Measurements from ENCODE around the gene SH3D19. TPM values are rescaled to one million over a fixed set of nuclear protein-coding genes. Genes with fewer than 3 reads are reported as not detected.
"Not testable (repeated sequence)": the region's sequence is repeated elsewhere in the genome, so short reads cannot be mapped to it uniquely, and the experiment has no call there.

SH3D19 gene
- total and polyA plus RNA-seq, 3 experiments from 2014 or later, result not detected

DNA sequence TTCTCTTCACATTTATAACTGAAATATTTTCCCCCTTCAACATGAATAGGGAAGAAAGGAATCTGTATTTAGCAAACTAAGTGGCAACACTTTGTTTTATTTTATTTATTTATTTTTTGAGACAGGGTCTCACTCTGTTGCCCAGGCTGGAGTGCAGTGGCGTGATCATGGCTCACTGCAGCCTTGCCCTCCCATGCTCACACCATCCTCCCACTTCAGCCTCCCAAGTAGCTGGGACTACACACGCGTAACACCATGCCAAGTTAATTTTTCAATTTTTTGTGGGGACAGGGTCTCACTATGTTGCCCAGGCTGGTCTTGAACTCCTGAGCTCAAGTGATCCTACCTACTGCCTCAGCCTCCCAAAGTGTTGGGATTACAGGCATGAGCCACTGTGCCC, 189.4 kb downstream of the SH3D19 start:
- H3K27me3 Mint-ChIP-seq; DNase-seq; H3K4me3 Mint-ChIP-seq; H3K36me3 ChIP-seq (ENCODE audit: insufficient read depth, low read length); H3K36me3 Mint-ChIP-seq; H3K4me1 ChIP-seq (ENCODE audit: insufficient read depth, low read length); H3K9me3 Mint-ChIP-seq; H3K4me1 Mint-ChIP-seq; H3K27ac ChIP-seq (ENCODE audit: low read depth, low read length); H3K9me3 ChIP-seq (ENCODE audit: low read length); POLR2A ChIA-PET; H3K27me3 ChIP-seq (ENCODE audit: insufficient read depth, low read length, poor library complexity, severe bottlenecking); CTCF ChIA-PET; H3K4me3 ChIP-seq (ENCODE audit: low read length): not testable (repeated sequence)
- H3K27ac Mint-ChIP-seq, result peak overlapping the region in 1 of 8 donors; percentile 4

DNA sequence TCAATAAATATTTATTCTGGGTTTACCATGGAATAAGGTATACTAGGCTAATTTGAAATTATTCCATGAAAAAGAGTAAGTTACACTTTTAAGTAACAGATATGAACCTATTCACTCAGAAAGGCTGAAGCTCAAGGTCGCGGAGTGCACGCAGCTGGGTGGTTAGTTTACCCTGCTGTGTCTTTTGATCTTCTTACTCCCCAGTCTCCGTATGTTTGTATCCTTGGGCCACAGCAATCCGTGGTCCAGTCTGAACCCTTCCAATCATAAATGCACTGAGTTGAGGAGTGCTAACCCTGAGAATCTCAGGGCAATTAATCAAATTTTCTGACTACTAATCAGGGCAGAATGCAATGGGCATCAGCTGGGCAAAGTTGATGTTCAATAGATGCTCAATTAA, 192.1 kb downstream of the SH3D19 start:
- Histone ChIP-seq H3K4me1 (ENCODE audit: insufficient read depth, low read length) (no peaks in the 10 kb centered on the region), H3K27ac (ENCODE audit: low read depth, low read length) (no peak overlapping the region), H3K9me3 (ENCODE audit: low read length) (no peaks in the 10 kb centered on the region), H3K36me3 (ENCODE audit: insufficient read depth, low read length) (no peaks in the 10 kb centered on the region), H3K27me3 (ENCODE audit: insufficient read depth, low read length, poor library complexity, severe bottlenecking) (no peaks in the 10 kb centered on the region), H3K4me3 (ENCODE audit: low read length) (no peak overlapping the region)
- no peak overlapping the region for H3K4me3 Mint-ChIP-seq
- CTCF ChIA-PET, result no interaction called here
- no peaks in the 10 kb centered on the region for H3K36me3 Mint-ChIP-seq
- H3K4me1 Mint-ChIP-seq, result no peaks in the 10 kb centered on the region
- DNase-seq, result no peak
- H3K27ac Mint-ChIP-seq, result no peak overlapping the region
- H3K27me3 Mint-ChIP-seq, result no peaks in the 10 kb centered on the region
- no peaks in the 10 kb centered on the region for H3K9me3 Mint-ChIP-seq
- POLR2A ChIA-PET, result no interaction called here

DNA sequence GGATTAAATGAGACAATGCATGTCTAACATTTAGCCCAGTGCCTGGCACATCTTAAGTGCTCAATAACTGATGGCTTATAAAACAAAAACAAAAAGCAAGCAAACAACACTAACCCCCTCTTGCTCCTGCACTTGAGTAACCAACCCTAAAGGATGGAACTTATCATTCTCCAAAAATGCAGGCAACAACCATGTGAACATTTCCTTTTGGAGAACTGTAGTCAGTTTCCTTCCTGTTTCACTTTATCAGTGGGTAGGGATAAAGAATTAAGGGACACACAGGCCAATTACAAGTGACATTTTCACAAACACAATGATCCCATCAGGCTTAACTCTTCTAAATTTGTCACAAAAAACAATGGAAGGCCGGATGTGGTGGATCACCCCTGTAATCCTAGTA, 195.6 kb downstream of the SH3D19 start:
- no peaks in the 10 kb centered on the region for H3K4me1 ChIP-seq (ENCODE audit: insufficient read depth, low read length)
- Mint-ChIP-seq H3K4me3 (no peak overlapping the region), H3K9me3 (no peaks in the 10 kb centered on the region), H3K36me3 (no peaks in the 10 kb centered on the region), H3K27ac (no peak overlapping the region), H3K4me1 (no peaks in the 10 kb centered on the region), H3K27me3 (peaks cover 0 to 2% of the 10 kb centered on the region in 2 donors)
- POLR2A ChIA-PET, result no interaction called here
- DNase-seq, result no peak
- H3K27me3 ChIP-seq (ENCODE audit: insufficient read depth, low read length, poor library complexity, severe bottlenecking), result no peaks in the 10 kb centered on the region
- H3K9me3 ChIP-seq (ENCODE audit: low read length), result no peaks in the 10 kb centered on the region
- CTCF ChIA-PET, result no interaction called here
- no peak overlapping the region for H3K4me3 ChIP-seq (ENCODE audit: low read length)
- H3K36me3 ChIP-seq (ENCODE audit: insufficient read depth, low read length), result no peaks in the 10 kb centered on the region
- H3K27ac ChIP-seq (ENCODE audit: low read depth, low read length), result no peak overlapping the region

- no peak overlapping the region for H3K4me3 ChIP-seq (ENCODE audit: low read length)
- CTCF ChIA-PET, result interaction anchor here (0.5 to 1.1 kb wide), 4 partner anchors 9 to 21 kb away, joined by 3 to 4 read pairs (median 3); no protein-coding TSS in a partner anchor
- H3K4me1 ChIP-seq (ENCODE audit: insufficient read depth, low read length), result no peaks in the 10 kb centered on the region
- no peaks in the 10 kb centered on the region for H3K9me3 Mint-ChIP-seq
- POLR2A ChIA-PET, result interaction anchor here (0.5 to 0.9 kb wide), 2 partner anchors 101 to 114 kb away, joined by 3 to 4 read pairs; no protein-coding TSS in a partner anchor
- H3K9me3 ChIP-seq (ENCODE audit: low read length), result no peaks in the 10 kb centered on the region
- H3K36me3 ChIP-seq (ENCODE audit: insufficient read depth, low read length), result no peaks in the 10 kb centered on the region
- DNase-seq, result peak in 2 of 5 donors; percentile 16 to 34
- peaks cover 0 to 3% (median 2%) of the 10 kb centered on the region in 3 donors for H3K4me1 Mint-ChIP-seq
- no peak overlapping the region for H3K4me3 Mint-ChIP-seq
- no peaks in the 10 kb centered on the region for H3K27me3 Mint-ChIP-seq
- H3K27me3 ChIP-seq (ENCODE audit: insufficient read depth, low read length, poor library complexity, severe bottlenecking), result no peaks in the 10 kb centered on the region
- peaks cover 0 to 11% (median 5%) of the 10 kb centered on the region in 3 donors for H3K36me3 Mint-ChIP-seq
- no peak overlapping the region for H3K27ac ChIP-seq (ENCODE audit: low read depth, low read length)
- no peak overlapping the region for H3K27ac Mint-ChIP-seq
Observed at GRCh38 chr4:151117371-151117962, 207.9 kb downstream of the SH3D19 start.

DNA sequence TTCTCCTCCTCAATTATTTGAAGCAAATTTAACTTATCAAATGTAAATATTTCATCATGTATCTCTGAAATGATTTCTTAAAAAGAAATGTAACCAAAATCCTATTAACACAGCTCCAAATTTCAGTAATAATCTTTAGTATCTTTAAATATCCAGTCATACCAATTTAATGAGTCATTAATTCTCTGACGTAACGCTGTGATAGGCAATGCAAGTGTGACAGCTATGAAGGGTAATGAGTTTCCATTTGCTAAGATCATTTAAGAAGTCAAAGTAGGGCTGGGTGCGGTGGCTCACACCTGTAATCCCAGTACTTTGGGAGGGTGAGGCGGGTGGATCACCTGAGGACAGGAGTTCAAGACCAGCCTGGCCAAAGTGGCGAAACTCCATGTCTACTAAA, 210.4 kb downstream of the SH3D19 start:
- Histone ChIP-seq H3K36me3 (ENCODE audit: insufficient read depth, low read length) (no peaks in the 10 kb centered on the region), H3K4me3 (ENCODE audit: low read length) (no peak overlapping the region), H3K27ac (ENCODE audit: low read depth, low read length) (no peak overlapping the region), H3K9me3 (ENCODE audit: low read length) (no peaks in the 10 kb centered on the region), H3K4me1 (ENCODE audit: insufficient read depth, low read length) (no peaks in the 10 kb centered on the region), H3K27me3 (ENCODE audit: insufficient read depth, low read length, poor library complexity, severe bottlenecking) (no peaks in the 10 kb centered on the region)
- H3K9me3 Mint-ChIP-seq, result no peaks in the 10 kb centered on the region
- no peak overlapping the region for H3K4me3 Mint-ChIP-seq
- ChIA-PET POLR2A (no interaction called here), CTCF (interaction anchor here (0.5 kb wide), 1 partner anchor 57 kb away, joined by 3 read pairs; no protein-coding TSS in a partner anchor)
- DNase-seq, result no peak
- H3K27me3 Mint-ChIP-seq, result no peaks in the 10 kb centered on the region
- H3K36me3 Mint-ChIP-seq, result peaks cover 0 to 13% (median 5%) of the 10 kb centered on the region in 3 donors
- H3K27ac Mint-ChIP-seq, result no peak overlapping the region
- peaks cover 0 to 3% (median 2%) of the 10 kb centered on the region in 3 donors for H3K4me1 Mint-ChIP-seq

- ChIA-PET CTCF (interaction anchor here (0.5 kb wide), 1 partner anchor 56 kb away, joined by 3 read pairs; no protein-coding TSS in a partner anchor), POLR2A (no interaction called here)
- no peaks in the 10 kb centered on the region for H3K27me3 Mint-ChIP-seq
Observed at GRCh38 chr4:151114338-151114737, 211.1 kb downstream of the SH3D19 start.

GRCh38 chr4:151110236-151110635, 215.2 kb downstream of the SH3D19 start:
- Histone ChIP-seq H3K4me3 (ENCODE audit: low read length) (no peak overlapping the region), H3K27me3 (ENCODE audit: insufficient read depth, low read length, poor library complexity, severe bottlenecking) (no peaks in the 10 kb centered on the region), H3K36me3 (ENCODE audit: insufficient read depth, low read length) (peaks cover 15% of the 10 kb centered on the region), H3K27ac (ENCODE audit: low read depth, low read length) (no peak overlapping the region), H3K4me1 (ENCODE audit: insufficient read depth, low read length) (no peaks in the 10 kb centered on the region), H3K9me3 (ENCODE audit: low read length) (no peaks in the 10 kb centered on the region)
- no peak overlapping the region for H3K4me3 Mint-ChIP-seq
- peaks cover 4 to 46% (median 10%) of the 10 kb centered on the region in 3 donors for H3K36me3 Mint-ChIP-seq
- ChIA-PET POLR2A (no interaction called here), CTCF (no interaction called here)
- peaks cover 5 to 13% (median 6%) of the 10 kb centered on the region in 3 donors for H3K4me1 Mint-ChIP-seq
- no peak for DNase-seq
- no peak overlapping the region for H3K27ac Mint-ChIP-seq
- H3K27me3 Mint-ChIP-seq, result no peaks in the 10 kb centered on the region
- H3K9me3 Mint-ChIP-seq, result no peaks in the 10 kb centered on the region

More at GRCh38 chr4:151114338-151114737, 211.1 kb downstream of the SH3D19 start:
- Mint-ChIP-seq H3K4me3 (no peak overlapping the region), H3K4me1 (peaks cover 0 to 3% (median 2%) of the 10 kb centered on the region in 3 donors), H3K36me3 (peaks cover 0 to 15% (median 5%) of the 10 kb centered on the region in 3 donors), H3K9me3 (no peaks in the 10 kb centered on the region), H3K27ac (no peak overlapping the region)
- no peaks in the 10 kb centered on the region for H3K27me3 ChIP-seq (ENCODE audit: insufficient read depth, low read length, poor library complexity, severe bottlenecking)
- H3K27ac ChIP-seq (ENCODE audit: low read depth, low read length), result no peak overlapping the region
- no peaks in the 10 kb centered on the region for H3K9me3 ChIP-seq (ENCODE audit: low read length)
- no peak for DNase-seq
- no peaks in the 10 kb centered on the region for H3K4me1 ChIP-seq (ENCODE audit: insufficient read depth, low read length)
- H3K36me3 ChIP-seq (ENCODE audit: insufficient read depth, low read length), result no peaks in the 10 kb centered on the region
- H3K4me3 ChIP-seq (ENCODE audit: low read length), result no peak overlapping the region

GRCh38 chr4:151107063-151107462, 218.3 kb downstream of the SH3D19 start:
- Histone ChIP-seq H3K4me1 (ENCODE audit: insufficient read depth, low read length) (peaks cover 3% of the 10 kb centered on the region), H3K36me3 (ENCODE audit: insufficient read depth, low read length) (peaks cover 28% of the 10 kb centered on the region), H3K9me3 (ENCODE audit: low read length) (no peaks in the 10 kb centered on the region), H3K27me3 (ENCODE audit: insufficient read depth, low read length, poor library complexity, severe bottlenecking) (no peaks in the 10 kb centered on the region), H3K4me3 (ENCODE audit: low read length) (no peak overlapping the region), H3K27ac (ENCODE audit: low read depth, low read length) (no peak overlapping the region)
- Mint-ChIP-seq H3K27me3 (no peaks in the 10 kb centered on the region), H3K27ac (peak overlapping the region in 5 of 8 donors; percentile 18 to 71 (median 48)), H3K36me3 (peaks cover 4 to 61% (median 10%) of the 10 kb centered on the region in 3 donors), H3K4me3 (no peak overlapping the region), H3K9me3 (no peaks in the 10 kb centered on the region), H3K4me1 (peaks cover 13 to 37% (median 14%) of the 10 kb centered on the region in 3 donors)
- CTCF ChIA-PET, result no interaction called here
- POLR2A ChIA-PET, result no interaction called here
- DNase-seq, result no peak

Measured in CD8-positive, alpha-beta memory T cell (primary cell).